K562 (cell line): ENCODE results near the gene CPA3. TPM values are rescaled to one million over a fixed set of nuclear protein-coding genes. Genes with fewer than 3 reads are reported as not detected.

Source experiments
- ATAC-seq: fragments of 200-7000 bp; cut with Tn5 transposase; 3 replicates; pipeline ENCODE4 v1.9.1; 2020; ENCODE audit warnings: moderate library complexity
- BruUV-seq: library from RNA; stranded (reverse); fragments of 400-500 nt; replicated peaks from 2 replicates; lab custom pipeline; 2021; lab: Mats Ljungman, UMichigan
- CTCF ChIA-PET: fragments of 300-600 bp; formaldehyde crosslinking; extraction: SDS; loops from one replicate; lab custom pipeline; 2021; ENCODE audit warnings: low intra/inter-chr PET ratio; lab: Yijun Ruan, JAX
- POLR2A ChIA-PET: fragments of 300-600, 350-650 bp; sonication (Branson Sonifier 250); formaldehyde crosslinking; extraction: SDS; loops from one replicate; lab custom pipeline; 2021; ENCODE audit warnings: antibody characterized with exemption, inconsistent platforms; lab: Yijun Ruan, JAX
- DNase-seq, 4 experiments: peaks; one replicate each; pipeline versions ENCODE4 v3.0.0 to v3.0.0-alpha.2; 2011 to 2018; ENCODE audit warnings: low spot score in 3 of 4, mixed read lengths in 3 of 4; ENCODE audit errors: extremely low read depth in 1 of 4
- FAIRE-seq: peaks from 2 replicates; lab custom pipeline; 2011; peaks lifted over from hg19 to GRCh38; lab: Jason Lieb, UNC
- H2AFZ ChIP-seq: 2 replicates; pipeline ENCODE4 v1.6.0; 2011; ENCODE audit warnings: low read depth, low read length, control low read depth, inconsistent platforms
- H3K27ac ChIP-seq: fragments of 200-600 bp; 3 replicates; pipeline ENCODE4 v1.8.0; 2011; ENCODE audit warnings: low read depth, mild to moderate bottlenecking, control low read depth, inconsistent platforms, low read length, moderate library complexity, mixed read lengths; ENCODE audit errors: extremely low read depth
- H3K27me3 ChIP-seq, 2 experiments: fragments of 300-600 bp in 1 of 2; 2 replicates in 1 of 2; 3 replicates in 1 of 2; pipeline versions ENCODE4 v1.6.0 to v1.8.0; 2011; ENCODE audit warnings: inconsistent platforms in 2 of 2, low read length in 2 of 2, mild to moderate bottlenecking in 1 of 2, mixed read lengths in 1 of 2, moderate library complexity in 1 of 2; ENCODE audit not compliant: control insufficient read depth in 2 of 2, insufficient read depth in 2 of 2
- H3K36me3 ChIP-seq: fragments of 300-600 bp; 3 replicates; pipeline ENCODE4 v1.8.0; 2011; ENCODE audit warnings: mild to moderate bottlenecking, low read length, inconsistent platforms; ENCODE audit not compliant: control insufficient read depth, insufficient read depth
- H3K4me1 ChIP-seq, 2 experiments: fragments of 200-600 bp in 1 of 2; replicated peaks in 1 of 2; 2 replicates in 1 of 2; 3 replicates in 1 of 2; pipeline versions ENCODE4 v1.5.1 to v1.8.0; 2011; ENCODE audit warnings: inconsistent platforms in 2 of 2, low read length in 2 of 2, mild to moderate bottlenecking in 1 of 2, mixed read lengths in 1 of 2, moderate library complexity in 1 of 2; ENCODE audit not compliant: control insufficient read depth in 2 of 2, insufficient read depth in 2 of 2
- H3K4me2 ChIP-seq: 2 replicates; pipeline ENCODE4 v1.6.1; 2011; ENCODE audit warnings: low read length, control low read depth, inconsistent platforms, mixed read lengths; ENCODE audit not compliant: insufficient read depth
- H3K4me3 ChIP-seq: fragments of 200-600 bp; sonication (generic), shearing (Covaris generic); 2 replicates; pipeline ENCODE4 v1.5.1; 2016; ENCODE audit warnings: control low read depth, inconsistent platforms
- H3K79me2 ChIP-seq: fragments of 200-600 bp; 3 replicates; pipeline ENCODE4 v1.8.0; 2011; ENCODE audit warnings: low read length, inconsistent platforms; ENCODE audit not compliant: control insufficient read depth, insufficient read depth
- H3K9ac ChIP-seq, 2 experiments: 2 replicates each; pipeline versions ENCODE4 v1.6.0 to v1.6.1; 2011; ENCODE audit warnings: low read depth in 2 of 2, low read length in 2 of 2, control low read depth in 1 of 2, inconsistent platforms in 1 of 2, mild to moderate bottlenecking in 1 of 2, mixed read lengths in 1 of 2; ENCODE audit not compliant: insufficient read depth in 1 of 2
- H3K9me1 ChIP-seq: one replicate; pipeline ENCODE4 v1.6.0; 2011; ENCODE audit warnings: inconsistent platforms, mild to moderate bottlenecking, low read length, moderate library complexity; ENCODE audit not compliant: control insufficient read depth, insufficient read depth
- H3K9me3 ChIP-seq: replicated peaks from 2 replicates; pipeline ENCODE4 v1.5.1; 2011; ENCODE audit warnings: low read depth, low read length, inconsistent platforms; ENCODE audit not compliant: control insufficient read depth, insufficient read depth
- H4K20me1 ChIP-seq: replicated peaks from 2 replicates; pipeline ENCODE4 v1.6.1; 2011; ENCODE audit warnings: low read length, inconsistent platforms, mixed read lengths; ENCODE audit not compliant: control insufficient read depth, insufficient read depth
- ARID1B ChIP-seq: fragments of 450-650 bp; IDR thresholded peaks from 2 replicates; pipeline ENCODE4 v1.6.1; 2016; ENCODE audit warnings: antibody characterized with exemption, mild to moderate bottlenecking, inconsistent platforms
- CAMTA2 ChIP-seq: fragments of 250-450 bp; sonication (Bioruptor Pico); conservative IDR thresholded peaks from 2 replicates; pipeline ENCODE4 v1.5.1; 2022
- CREM ChIP-seq: IDR thresholded peaks from 2 replicates; pipeline ENCODE4 v1.6.1; 2014; ENCODE audit warnings: antibody characterized with exemption, low read depth
- EGR1 ChIP-seq: fragments of 450-650 bp; conservative IDR thresholded peaks from 2 replicates; pipeline ENCODE4 v1.6.1; 2017; ENCODE audit warnings: mild to moderate bottlenecking
- FOS ChIP-seq: IDR thresholded peaks from 3 replicates; pipeline ENCODE4 v1.6.1; 2011; ENCODE audit not compliant: insufficient read length; ENCODE audit errors: extremely low read depth
- FOXK2 ChIP-seq, 2 experiments: fragments of 450-650 bp; IDR thresholded peaks in 1 of 2; conservative IDR thresholded peaks in 1 of 2; 2 replicates each; pipeline ENCODE4 v1.6.1; 2016; ENCODE audit warnings: low read depth in 2 of 2, mild to moderate bottlenecking in 1 of 2
- MAFG ChIP-seq: fragments of 450-650 bp; conservative IDR thresholded peaks from 2 replicates; pipeline ENCODE4 v1.6.1; 2016; ENCODE audit warnings: missing genetic modification characterization, missing compliant biosample characterization
- MCM2 ChIP-seq: fragments of 450-650 bp; IDR thresholded peaks from 2 replicates; pipeline ENCODE4 v1.6.1; 2017; ENCODE audit warnings: low read depth, mild to moderate bottlenecking
- MCM3 ChIP-seq: fragments of 450-650 bp; IDR thresholded peaks from 2 replicates; pipeline ENCODE4 v1.6.1; 2016
- MEIS2 ChIP-seq: fragments of 450-650 bp; IDR thresholded peaks from 2 replicates; pipeline ENCODE4 v1.6.1; 2014; ENCODE audit warnings: mild to moderate bottlenecking; ENCODE audit not compliant: partially characterized antibody
- NBN ChIP-seq: fragments of 450-650 bp; IDR thresholded peaks from 2 replicates; pipeline ENCODE4 v1.6.1; 2016; ENCODE audit warnings: low read depth, mild to moderate bottlenecking
- NKRF ChIP-seq: fragments of 450-650 bp; IDR thresholded peaks from 2 replicates; pipeline ENCODE4 v1.6.1; 2016; ENCODE audit warnings: borderline replicate concordance
- NR2C2 ChIP-seq, 2 experiments: fragments of 200-800 bp in 1 of 2; sonication (Bioruptor generic) in 1 of 2; sonication (generic) in 1 of 2; formaldehyde crosslinking in 1 of 2; IDR thresholded peaks; 2 replicates each; pipeline versions ENCODE4 v1.6.1 to v1.8.0; 2016 to 2022; ENCODE audit warnings: mild to moderate bottlenecking in 1 of 2, missing compliant biosample characterization in 1 of 2, missing genetic modification characterization in 1 of 2, missing genetic modification reagents in 1 of 2
- RBM34 ChIP-seq: fragments of 200-400 bp; formaldehyde crosslinking; IDR thresholded peaks from 2 replicates; pipeline ENCODE4 v1.6.1; 2018; ENCODE audit warnings: low read length, borderline replicate concordance; ENCODE audit not compliant: insufficient read depth
- RFX1 ChIP-seq: fragments of 450-650 bp; IDR thresholded peaks from 2 replicates; pipeline ENCODE4 v1.6.1; 2016; ENCODE audit warnings: mild to moderate bottlenecking, moderate library complexity
- SMAD2 ChIP-seq: fragments of 150-350 bp; IDR thresholded peaks from 2 replicates; pipeline ENCODE4 v1.6.1; 2014; ENCODE audit warnings: low read depth, mild to moderate bottlenecking, low read length
- ZFP1 ChIP-seq: fragments of 450-650 bp; formaldehyde crosslinking; IDR thresholded peaks from 2 replicates; pipeline ENCODE4 v1.4.0; 2020; ENCODE audit warnings: mild to moderate bottlenecking, mixed read lengths
- ZNF644 ChIP-seq: fragments of 200-800 bp; sonication (Bioruptor generic); IDR thresholded peaks from 2 replicates; pipeline ENCODE4 v1.6.1; 2016; ENCODE audit warnings: low read depth, missing genetic modification characterization, missing compliant biosample characterization
- WGBS: fragments of 100-300 bp; shearing (Covaris generic); methylation state at CpG from one replicate; pipeline ENCODE4 v1.1.6; 2016; ENCODE audit warnings: low coverage, mixed read lengths; ENCODE audit not compliant: insufficient coverage; ENCODE audit errors: missing lambda C conversion rate; 5-methylcytosine and 5-hydroxymethylcytosine counted together
- in situ Hi-C: fragments of 300-500 bp; cut with MboI; formaldehyde crosslinking; loops from 4 replicates; pipeline ENCODE4 v1.15.0; 2018; ENCODE audit warnings: inconsistent platforms, mixed read lengths
- intact Hi-C: fragments of 100-400 bp; cut with micrococcal nuclease; formaldehyde crosslinking; loops from 2 replicates; pipeline ENCODE4 v1.14.2; 2022
- polyA plus RNA-seq, 8 experiments: library from polyadenylated mRNA; depleted of rRNA in 4 of 8; stranded (reverse) in 5 of 8; unstranded in 3 of 8; fragments of >200 nt; fragmentation: Nextera tagmentation in 2 of 8; fragmentation: Illumina TruSeq in 1 of 8; extraction: Ambion mirVana in 2 of 8; extraction: Trizol in 1 of 8; gene quantifications; 2 replicates each; pipeline versions ENCODE4 v1.2.1 to v1.2.3, GENCODE V29; 2011 to 2014; ENCODE audit warnings: inconsistent platforms in 1 of 8, missing spikeins in 1 of 8
- total RNA-seq, 7 experiments: library from RNA; depleted of rRNA in 6 of 7; stranded (reverse); fragments of >200 nt in 6 of 7; fragmentation: Illumina TruSeq in 2 of 7; extraction: Trizol in 2 of 7; gene quantifications; 2 replicates each; pipeline versions ENCODE4 v1.2.1 to v1.2.3, GENCODE V29; 2011 to 2021; ENCODE audit warnings: low replicate concordance in 1 of 7
- TF ChIP-seq, protein P1 (sequence below), 2 experiments: fragments of 250-450 bp in 1 of 2; fragments of 450-650 bp in 1 of 2; sonication (Bioruptor Pico) in 1 of 2; IDR thresholded peaks; 2 replicates each; pipeline versions ENCODE4 v1.6.1 to v1.8.0; 2016 to 2021; ENCODE audit warnings: mild to moderate bottlenecking in 2 of 2, moderate library complexity in 2 of 2, missing compliant biosample characterization in 1 of 2, missing genetic modification characterization in 1 of 2

CPA3 gene
- total and polyA plus RNA-seq, 9 of the 15 experiments (the other 6 are each of a cell fraction or from before 2014, with no cell fraction given) = not detected

DNA sequence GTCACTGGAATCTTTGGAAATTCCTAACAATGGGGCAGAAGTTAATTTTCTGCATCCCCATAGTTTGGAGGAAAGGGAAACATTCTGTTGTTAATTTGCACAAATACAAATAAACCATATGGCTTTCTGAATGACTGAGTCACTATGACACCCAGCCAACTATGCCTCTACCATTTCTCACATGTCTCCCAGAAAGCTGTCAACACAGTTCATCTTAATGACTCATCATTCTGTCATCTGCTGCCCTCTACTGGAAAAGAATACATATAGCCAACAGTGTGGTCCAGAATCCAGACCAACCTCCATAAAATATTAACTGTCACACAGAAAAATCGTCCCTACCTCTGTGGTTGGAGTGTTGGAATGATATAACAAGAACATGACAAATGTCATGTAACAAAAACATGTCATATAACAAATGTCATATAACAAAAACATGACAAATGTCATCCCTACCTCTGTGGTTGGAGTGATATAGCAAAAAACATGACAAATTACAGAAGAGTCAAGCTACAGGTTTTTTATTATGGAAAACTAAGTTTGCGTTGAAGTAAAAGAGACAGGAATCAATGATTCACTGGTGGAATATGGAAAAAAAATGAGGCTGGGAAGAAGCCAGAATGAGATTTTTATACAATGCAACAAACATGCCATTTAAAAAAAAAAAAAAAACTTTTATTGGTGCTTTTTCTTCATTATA lies 78.6 kb downstream of the CPA3 start:
- H3K27ac ChIP-seq = no peak overlapping the region
- FAIRE-seq (peak; percentile 93), ATAC-seq (peak; percentile 98), DNase-seq (peak; percentile 70 to 77 (median 76))
- in situ Hi-C loops = loop anchor here (25.0 kb wide), 1 partner anchor 1556 kb away; no protein-coding TSS in a partner anchor
- WGBS = 0% methylated on average over 2 of the region's 2 CpGs
- CTCF ChIA-PET = interaction anchor here (1.8 kb wide), 2 partner anchors 82 to 329 kb away, joined by 9 to 13 read pairs; no protein-coding TSS in a partner anchor
- no peaks in the 10 kb centered on the region for H4K20me1 ChIP-seq
- no TSS peak for BruUV-seq
- H3K4me2 ChIP-seq = no peak overlapping the region
- no peaks in the 10 kb centered on the region for H3K79me2 ChIP-seq
- no peaks in the 10 kb centered on the region for H3K36me3 ChIP-seq
- no peak overlapping the region for H3K9ac ChIP-seq
- intact Hi-C loops = loop anchor here (1.0 to 10.0 kb wide), 3 partner anchors 82 to 1559 kb away; no protein-coding TSS in a partner anchor
- no peak overlapping the region for H2AFZ ChIP-seq
- H3K4me1 ChIP-seq = peaks cover 0 to 4% of the 10 kb centered on the region in 2 experiments; a peak in 2 of 5 replicates
- no peak overlapping the region for H3K4me3 ChIP-seq
- peaks cover 0 to 5% of the 10 kb centered on the region in 2 experiments; a peak in 2 of 5 replicates for H3K27me3 ChIP-seq
- POLR2A ChIA-PET = interaction anchor here (0.6 kb wide), 1 partner anchor 1780 kb away, joined by 3 read pairs; no protein-coding TSS in a partner anchor
- H3K9me3 ChIP-seq = no peaks in the 10 kb centered on the region
- H3K9me1 ChIP-seq = no peaks in the 10 kb centered on the region
- TF ChIP-seq MCM2 (no peak), NR2C2 (CRISPR knock-in tag; IDR thresholded peaks at IDR 0.05) (no peak), NR2C2 (tag; IDR thresholded peaks at IDR 0.05) (0 out of 2 replicates have a peak, but pooled peaks have one; percentile 16), CAMTA2 (CRISPR knock-in tag) (no peak), MEIS2 (peak; percentile 96), NBN (no peak), FOXK2 (conservative IDR thresholded peaks at IDR 0.05 in 1 of 2, IDR thresholded peaks at IDR 0.05 in 1 of 2; ENCODE audit: low read depth in 2 of 2) (peak; percentile 77 to 83; a peak in 3 of 4 replicates), ZNF644 (no peak), MCM3 (no peak), CREM (0 out of 2 replicates have a peak, but pooled peaks have one; percentile 32), MAFG (peak; percentile 95), SMAD2 (no peak), RFX1 (peak; percentile 23; the same call in 1 of the 2 replicates), RBM34 (no peak), FOS (no peak), ARID1B (peak; percentile 42; the same call in 1 of the 2 replicates), NKRF (no peak), ZFP1 (CRISPR knock-in tag) (peak; percentile 97), EGR1 (no peak)
- TF ChIP-seq, protein P1, sequence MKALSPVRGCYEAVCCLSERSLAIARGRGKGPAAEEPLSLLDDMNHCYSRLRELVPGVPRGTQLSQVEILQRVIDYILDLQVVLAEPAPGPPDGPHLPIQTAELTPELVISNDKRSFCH (CRISPR knock-in tag; IDR thresholded peaks at IDR 0.05) = no peak
- TF ChIP-seq, protein P1 (tag; IDR thresholded peaks at IDR 0.05) = no peak
